ENCODE measurements around the gene CCDC196. TPM values are rescaled to one million over a fixed set of nuclear protein-coding genes. Genes with fewer than 3 reads are reported as not detected.

Gene CCDC196
- total and polyA plus RNA-seq, 10 of the 15 experiments (the other 5 are each of a cell fraction or from before 2014, with no cell fraction given), result 0.03 to 0.52 (median 0.28) TPM; not detected in 7

- CTCF ChIA-PET, result no interaction called here
- intact Hi-C loops (cut with micrococcal nuclease; ENCODE audit: unreplicated experiment), result no loop called here
- POLR2A ChIA-PET, result no interaction called here
- no peak for TF ChIP-seq MEF2A (IDR thresholded peaks at IDR 0.05; ENCODE audit: insufficient read depth, low read depth, low read length)
- TF ChIP-seq BHLHE40 (IDR thresholded peaks at IDR 0.05; ENCODE audit: borderline replicate concordance in 1 of 2, low read depth in 2 of 2, low read length in 1 of 2), result no peak
- TF ChIP-seq, protein P1, sequence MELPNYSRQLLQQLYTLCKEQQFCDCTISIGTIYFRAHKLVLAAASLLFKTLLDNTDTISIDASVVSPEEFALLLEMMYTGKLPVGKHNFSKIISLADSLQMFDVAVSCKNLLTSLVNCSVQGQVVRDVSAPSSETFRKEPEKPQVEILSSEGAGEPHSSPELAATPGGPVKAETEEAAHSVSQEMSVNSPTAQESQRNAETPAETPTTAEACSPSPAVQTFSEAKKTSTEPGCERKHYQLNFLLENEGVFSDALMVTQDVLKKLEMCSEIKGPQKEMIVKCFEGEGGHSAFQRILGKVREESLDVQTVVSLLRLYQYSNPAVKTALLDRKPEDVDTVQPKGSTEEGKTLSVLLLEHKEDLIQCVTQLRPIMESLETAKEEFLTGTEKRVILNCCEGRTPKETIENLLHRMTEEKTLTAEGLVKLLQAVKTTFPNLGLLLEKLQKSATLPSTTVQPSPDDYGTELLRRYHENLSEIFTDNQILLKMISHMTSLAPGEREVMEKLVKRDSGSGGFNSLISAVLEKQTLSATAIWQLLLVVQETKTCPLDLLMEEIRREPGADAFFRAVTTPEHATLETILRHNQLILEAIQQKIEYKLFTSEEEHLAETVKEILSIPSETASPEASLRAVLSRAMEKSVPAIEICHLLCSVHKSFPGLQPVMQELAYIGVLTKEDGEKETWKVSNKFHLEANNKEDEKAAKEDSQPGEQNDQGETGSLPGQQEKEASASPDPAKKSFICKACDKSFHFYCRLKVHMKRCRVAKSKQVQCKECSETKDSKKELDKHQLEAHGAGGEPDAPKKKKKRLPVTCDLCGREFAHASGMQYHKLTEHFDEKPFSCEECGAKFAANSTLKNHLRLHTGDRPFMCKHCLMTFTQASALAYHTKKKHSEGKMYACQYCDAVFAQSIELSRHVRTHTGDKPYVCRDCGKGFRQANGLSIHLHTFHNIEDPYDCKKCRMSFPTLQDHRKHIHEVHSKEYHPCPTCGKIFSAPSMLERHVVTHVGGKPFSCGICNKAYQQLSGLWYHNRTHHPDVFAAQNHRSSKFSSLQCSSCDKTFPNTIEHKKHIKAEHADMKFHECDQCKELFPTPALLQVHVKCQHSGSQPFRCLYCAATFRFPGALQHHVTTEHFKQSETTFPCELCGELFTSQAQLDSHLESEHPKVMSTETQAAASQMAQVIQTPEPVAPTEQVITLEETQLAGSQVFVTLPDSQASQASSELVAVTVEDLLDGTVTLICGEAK (IDR thresholded peaks at IDR 0.05; ENCODE audit: borderline replicate concordance), result no peak
- TF ChIP-seq CEBPB (IDR thresholded peaks at IDR 0.05; ENCODE audit: borderline replicate concordance in 1 of 2, low read depth in 2 of 2, low read length in 2 of 2), result no peak
- TF ChIP-seq CTCF (IDR thresholded peaks at IDR 0.05 in 2 of 3, conservative IDR thresholded peaks at IDR 0.05 in 1 of 3; ENCODE audit: control insufficient read depth in 2 of 3, extremely low read depth in 1 of 3, insufficient read depth in 1 of 3, low read depth in 3 of 3, low read length in 3 of 3), result no peak
- TF ChIP-seq, protein P2, sequence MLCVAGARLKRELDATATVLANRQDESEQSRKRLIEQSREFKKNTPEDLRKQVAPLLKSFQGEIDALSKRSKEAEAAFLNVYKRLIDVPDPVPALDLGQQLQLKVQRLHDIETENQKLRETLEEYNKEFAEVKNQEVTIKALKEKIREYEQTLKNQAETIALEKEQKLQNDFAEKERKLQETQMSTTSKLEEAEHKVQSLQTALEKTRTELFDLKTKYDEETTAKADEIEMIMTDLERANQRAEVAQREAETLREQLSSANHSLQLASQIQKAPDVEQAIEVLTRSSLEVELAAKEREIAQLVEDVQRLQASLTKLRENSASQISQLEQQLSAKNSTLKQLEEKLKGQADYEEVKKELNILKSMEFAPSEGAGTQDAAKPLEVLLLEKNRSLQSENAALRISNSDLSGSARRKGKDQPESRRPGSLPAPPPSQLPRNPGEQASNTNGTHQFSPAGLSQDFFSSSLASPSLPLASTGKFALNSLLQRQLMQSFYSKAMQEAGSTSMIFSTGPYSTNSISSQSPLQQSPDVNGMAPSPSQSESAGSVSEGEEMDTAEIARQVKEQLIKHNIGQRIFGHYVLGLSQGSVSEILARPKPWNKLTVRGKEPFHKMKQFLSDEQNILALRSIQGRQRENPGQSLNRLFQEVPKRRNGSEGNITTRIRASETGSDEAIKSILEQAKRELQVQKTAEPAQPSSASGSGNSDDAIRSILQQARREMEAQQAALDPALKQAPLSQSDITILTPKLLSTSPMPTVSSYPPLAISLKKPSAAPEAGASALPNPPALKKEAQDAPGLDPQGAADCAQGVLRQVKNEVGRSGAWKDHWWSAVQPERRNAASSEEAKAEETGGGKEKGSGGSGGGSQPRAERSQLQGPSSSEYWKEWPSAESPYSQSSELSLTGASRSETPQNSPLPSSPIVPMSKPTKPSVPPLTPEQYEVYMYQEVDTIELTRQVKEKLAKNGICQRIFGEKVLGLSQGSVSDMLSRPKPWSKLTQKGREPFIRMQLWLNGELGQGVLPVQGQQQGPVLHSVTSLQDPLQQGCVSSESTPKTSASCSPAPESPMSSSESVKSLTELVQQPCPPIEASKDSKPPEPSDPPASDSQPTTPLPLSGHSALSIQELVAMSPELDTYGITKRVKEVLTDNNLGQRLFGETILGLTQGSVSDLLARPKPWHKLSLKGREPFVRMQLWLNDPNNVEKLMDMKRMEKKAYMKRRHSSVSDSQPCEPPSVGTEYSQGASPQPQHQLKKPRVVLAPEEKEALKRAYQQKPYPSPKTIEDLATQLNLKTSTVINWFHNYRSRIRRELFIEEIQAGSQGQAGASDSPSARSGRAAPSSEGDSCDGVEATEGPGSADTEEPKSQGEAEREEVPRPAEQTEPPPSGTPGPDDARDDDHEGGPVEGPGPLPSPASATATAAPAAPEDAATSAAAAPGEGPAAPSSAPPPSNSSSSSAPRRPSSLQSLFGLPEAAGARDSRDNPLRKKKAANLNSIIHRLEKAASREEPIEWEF (IDR thresholded peaks at IDR 0.05; ENCODE audit: insufficient replicate concordance, low read depth, low read length), result no peak
- TF ChIP-seq MYC (IDR thresholded peaks at IDR 0.05; ENCODE audit: insufficient read depth, insufficient read length, insufficient replicate concordance, low read length, severe bottlenecking), result no peak
- no peak for TF ChIP-seq ESRRA (IDR thresholded peaks at IDR 0.05; ENCODE audit: low read length)
- no peak for TF ChIP-seq TCF3 (IDR thresholded peaks at IDR 0.05; ENCODE audit: borderline replicate concordance, insufficient read depth, low read depth, low read length)
- TF ChIP-seq MYB (IDR thresholded peaks at IDR 0.05; ENCODE audit: borderline replicate concordance, low read depth, low read length), result no peak
- TF ChIP-seq, protein P3, sequence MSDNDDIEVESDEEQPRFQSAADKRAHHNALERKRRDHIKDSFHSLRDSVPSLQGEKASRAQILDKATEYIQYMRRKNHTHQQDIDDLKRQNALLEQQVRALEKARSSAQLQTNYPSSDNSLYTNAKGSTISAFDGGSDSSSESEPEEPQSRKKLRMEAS (IDR thresholded peaks at IDR 0.05; ENCODE audit: low read depth, low read length), result no peak
- TF ChIP-seq DPF2 (IDR thresholded peaks at IDR 0.05), result no peak
Observed at GRCh38 chr14:66471584-66471983, 14.6 kb upstream of the CCDC196 start.

More at GRCh38 chr14:66471584-66471983, 14.6 kb upstream of the CCDC196 start:
- Histone ChIP-seq H3K9me3 (replicated peaks; ENCODE audit: control insufficient read depth, insufficient read depth, low read length) (peaks cover 2% of the 10 kb centered on the region; the same call in 1 of the 3 replicates), H3K4me3 (no peak overlapping the region), H2AFZ (ENCODE audit: control insufficient read depth, low read depth, low read length) (no peak overlapping the region), H3K27me3 (replicated peaks in 1 of 2; ENCODE audit: control insufficient read depth in 2 of 2, insufficient read depth in 2 of 2, low read length in 1 of 2) (no peaks in the 10 kb centered on the region), H3K4me2 (ENCODE audit: control insufficient read depth, insufficient read depth) (no peak overlapping the region), H3K9ac (ENCODE audit: control insufficient read depth, insufficient read depth, low read length) (no peak overlapping the region), H3K4me1 (ENCODE audit: control insufficient read depth, insufficient read depth, low read length) (no peaks in the 10 kb centered on the region), H4K20me1 (ENCODE audit: control insufficient read depth, insufficient read depth) (no peaks in the 10 kb centered on the region), H3K36me3 (ENCODE audit: control insufficient read depth in 2 of 2, insufficient read depth in 2 of 2, low read length in 1 of 2) (no peaks in the 10 kb centered on the region), H3K27ac (ENCODE audit: control insufficient read depth, insufficient read depth) (no peak overlapping the region), H3K79me2 (ENCODE audit: control insufficient read depth, insufficient read depth, low read length) (no peaks in the 10 kb centered on the region)
- ChIA-PET SMC1A (ENCODE audit: uncharacterized antibody, unreplicated experiment) (interaction anchor here (0.9 kb wide), 1 partner anchor 315 kb away, joined by 3 read pairs; no protein-coding TSS in a partner anchor), RAD21 (ENCODE audit: unreplicated experiment) (no interaction called here)
- DNase-seq (ENCODE audit: low read depth, low spot score) (no peak), ATAC-seq (no peak), FAIRE-seq (no peak)
- in situ Hi-C loops (cut with MboI), result no loop called here
- 64% methylated on average over 4 of the region's 4 CpGs for WGBS (ENCODE audit: insufficient coverage, insufficient replicate concordance, low lambda C conversion rate, missing lambda C conversion rate)
- BruUV-seq (replicated peaks), result no TSS peak
